Loucy (cell line): ENCODE measurements around the gene TEAD1.
A peak's percentile ranks its signal among the peaks of the same experiment; 100 is the strongest.

ENCODE experiments used
- H2AFZ ChIP-seq: fragments of 200-600 bp; sonication (generic); 2 replicates; pipeline ENCODE4 v1.6.0; 2016; ENCODE audit warnings: antibody characterized with exemption, mild to moderate bottlenecking, low read length, moderate library complexity
- H3F3A ChIP-seq: fragments of 200-600 bp; 2 replicates; pipeline ENCODE4 v1.6.0; 2016; ENCODE audit warnings: antibody characterized with exemption, low read depth, mild to moderate bottlenecking
- H3K27me3 ChIP-seq: fragments of 200-600 bp; sonication (generic); 2 replicates; pipeline ENCODE4 v1.6.1; 2014; ENCODE audit warnings: low read length, mild to moderate bottlenecking; ENCODE audit not compliant: insufficient read depth, poor library complexity, severe bottlenecking
- H3K36me3 ChIP-seq: fragments of 200-600 bp; sonication (generic); 2 replicates; pipeline ENCODE4 v1.6.1; 2016; ENCODE audit warnings: low read length; ENCODE audit not compliant: insufficient read depth
- H3K4me1 ChIP-seq: fragments of 200-600 bp; sonication (generic); 2 replicates; pipeline ENCODE4 v1.5.1; 2014; ENCODE audit warnings: low read length, mild to moderate bottlenecking; ENCODE audit not compliant: insufficient read depth, poor library complexity, severe bottlenecking
- H3K4me2 ChIP-seq: fragments of 200-600 bp; sonication (generic); 2 replicates; pipeline ENCODE4 v1.6.0; 2014; ENCODE audit warnings: antibody characterized with exemption, low read length, low read depth, mild to moderate bottlenecking; ENCODE audit not compliant: poor library complexity, severe bottlenecking
- H3K4me3 ChIP-seq: fragments of 200-600 bp; sonication (generic); 2 replicates; pipeline ENCODE4 v1.5.1; 2014; ENCODE audit warnings: low read length, mild to moderate bottlenecking, mixed read lengths; ENCODE audit not compliant: poor library complexity, severe bottlenecking
- H3K79me2 ChIP-seq: fragments of 200-600 bp; sonication (generic); 2 replicates; pipeline ENCODE4 v1.6.1; 2014; ENCODE audit warnings: low read length; ENCODE audit not compliant: insufficient read depth
- H3K9ac ChIP-seq: fragments of 200-600 bp; sonication (generic); 2 replicates; pipeline ENCODE4 v1.6.0; 2014; ENCODE audit warnings: mild to moderate bottlenecking, low read depth, low read length, moderate library complexity; ENCODE audit not compliant: poor library complexity, severe bottlenecking
- H3K9me2 ChIP-seq: fragments of 200-600 bp; sonication (generic); replicated peaks from 2 replicates; pipeline ENCODE4 v1.6.1; 2016; ENCODE audit warnings: low read depth, low read length, mixed read lengths
- H3K9me3 ChIP-seq: fragments of 200-600 bp; sonication (generic); 2 replicates; pipeline ENCODE4 v1.6.1; 2014; ENCODE audit warnings: mild to moderate bottlenecking, antibody characterized with exemption, low read length, low read depth; ENCODE audit not compliant: insufficient read depth
- H4K20me1 ChIP-seq: fragments of 200-600 bp; sonication (generic); 2 replicates; pipeline ENCODE4 v1.6.0; 2014; ENCODE audit warnings: antibody characterized with exemption, low read length, mild to moderate bottlenecking; ENCODE audit not compliant: insufficient read depth, poor library complexity, severe bottlenecking
- EZH2phosphoT487 ChIP-seq: fragments of 200-600 bp; IDR thresholded peaks from 2 replicates; pipeline ENCODE4 v1.6.1; 2018; ENCODE audit warnings: antibody characterized with exemption, mild to moderate bottlenecking, moderate library complexity, borderline replicate concordance
- TF ChIP-seq, protein P1 (sequence below): fragments of 200-600 bp; sonication (generic); conservative IDR thresholded peaks from 2 replicates; pipeline ENCODE4 v1.5.1; 2014; ENCODE audit warnings: mild to moderate bottlenecking, antibody characterized with exemption, low read length

The TEAD1 gene

DNA sequence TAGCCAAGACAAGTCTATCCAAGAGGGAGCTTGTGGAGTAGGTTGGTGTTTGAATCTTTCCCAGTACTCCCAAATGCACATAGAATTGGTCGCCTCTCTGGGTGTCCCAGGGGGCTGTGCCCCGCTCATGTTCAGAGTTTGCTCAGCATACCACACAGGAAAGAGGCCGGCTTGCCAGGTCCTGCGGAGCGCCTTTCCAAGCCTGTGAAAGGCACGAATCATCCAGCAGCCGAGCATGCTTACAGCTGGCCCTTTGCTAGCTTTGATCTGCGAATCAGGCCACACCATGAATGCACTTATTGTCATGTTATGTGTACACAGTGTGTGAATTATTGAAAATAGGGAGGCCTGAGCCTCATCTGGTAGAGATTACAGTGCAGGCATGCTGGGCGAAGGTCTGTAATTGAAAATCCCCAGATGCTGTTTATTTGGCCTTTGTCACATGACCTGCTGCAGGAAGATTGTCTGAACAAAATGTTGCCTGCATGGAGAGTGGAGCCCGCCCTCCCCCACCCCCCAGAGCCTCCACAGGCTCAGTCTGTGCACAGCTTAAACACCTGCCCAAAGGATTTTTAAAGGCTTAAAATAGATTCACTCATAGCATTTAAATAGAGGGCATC is 171.6 kb downstream of the TEAD1 start:
- H3K4me1 ChIP-seq = peaks cover 28% of the 10 kb centered on the region
- no peaks in the 10 kb centered on the region for H4K20me1 ChIP-seq
- TF ChIP-seq, protein P1, sequence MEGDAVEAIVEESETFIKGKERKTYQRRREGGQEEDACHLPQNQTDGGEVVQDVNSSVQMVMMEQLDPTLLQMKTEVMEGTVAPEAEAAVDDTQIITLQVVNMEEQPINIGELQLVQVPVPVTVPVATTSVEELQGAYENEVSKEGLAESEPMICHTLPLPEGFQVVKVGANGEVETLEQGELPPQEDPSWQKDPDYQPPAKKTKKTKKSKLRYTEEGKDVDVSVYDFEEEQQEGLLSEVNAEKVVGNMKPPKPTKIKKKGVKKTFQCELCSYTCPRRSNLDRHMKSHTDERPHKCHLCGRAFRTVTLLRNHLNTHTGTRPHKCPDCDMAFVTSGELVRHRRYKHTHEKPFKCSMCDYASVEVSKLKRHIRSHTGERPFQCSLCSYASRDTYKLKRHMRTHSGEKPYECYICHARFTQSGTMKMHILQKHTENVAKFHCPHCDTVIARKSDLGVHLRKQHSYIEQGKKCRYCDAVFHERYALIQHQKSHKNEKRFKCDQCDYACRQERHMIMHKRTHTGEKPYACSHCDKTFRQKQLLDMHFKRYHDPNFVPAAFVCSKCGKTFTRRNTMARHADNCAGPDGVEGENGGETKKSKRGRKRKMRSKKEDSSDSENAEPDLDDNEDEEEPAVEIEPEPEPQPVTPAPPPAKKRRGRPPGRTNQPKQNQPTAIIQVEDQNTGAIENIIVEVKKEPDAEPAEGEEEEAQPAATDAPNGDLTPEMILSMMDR = no peak
- no peak for TF ChIP-seq EZH2phosphoT487
- H3F3A ChIP-seq = no peaks in the 10 kb centered on the region
- H3K4me2 ChIP-seq = no peak overlapping the region
- no peaks in the 10 kb centered on the region for H3K36me3 ChIP-seq
- no peaks in the 10 kb centered on the region for H3K9me2 ChIP-seq
- H3K9ac ChIP-seq = no peak overlapping the region
- no peaks in the 10 kb centered on the region for H3K79me2 ChIP-seq
- H3K9me3 ChIP-seq = no peaks in the 10 kb centered on the region
- H3K4me3 ChIP-seq = no peak overlapping the region
- H2AFZ ChIP-seq = no peak overlapping the region
- no peaks in the 10 kb centered on the region for H3K27me3 ChIP-seq

DNA sequence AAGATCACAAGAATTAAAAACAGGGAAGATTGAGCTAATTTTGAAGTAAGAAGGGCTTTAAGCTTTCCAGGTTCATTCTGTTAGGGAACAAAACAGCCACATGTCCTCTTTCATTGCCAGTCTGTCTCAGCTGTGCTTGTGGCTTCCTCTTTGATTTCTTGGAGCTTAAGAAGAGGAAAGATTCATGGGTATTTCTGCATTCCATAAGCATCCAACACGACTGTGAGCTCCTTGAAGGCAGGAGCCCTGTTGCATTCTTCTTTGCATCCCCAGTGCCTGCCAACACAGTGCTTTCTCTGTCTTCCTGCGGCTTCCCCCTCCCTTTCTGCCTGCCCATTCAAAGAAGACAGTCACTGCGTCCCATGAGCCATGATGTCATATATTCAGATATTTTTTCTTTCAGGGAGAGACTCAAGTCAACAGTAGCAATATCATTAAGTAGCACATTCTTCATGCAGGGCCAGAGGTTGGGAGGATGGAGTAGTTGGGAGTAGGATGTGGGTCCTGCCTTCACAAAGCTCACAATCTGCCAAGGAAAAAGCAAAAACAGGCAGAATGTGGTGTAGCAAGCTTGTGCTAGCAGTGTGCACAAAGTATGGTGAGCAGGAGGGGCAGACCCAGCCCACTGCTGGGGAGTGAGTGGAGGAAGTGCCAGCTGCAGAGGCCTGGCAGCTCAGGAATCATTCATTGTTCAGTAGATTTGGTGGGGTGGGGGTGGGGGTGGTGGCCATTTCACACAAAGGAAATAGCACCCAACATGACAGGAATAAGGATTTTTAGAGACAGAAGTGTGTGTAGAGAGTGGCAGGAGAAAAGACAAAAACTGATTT is 172.8 kb downstream of the TEAD1 start:
- H3F3A ChIP-seq = no peaks in the 10 kb centered on the region
- no peaks in the 10 kb centered on the region for H4K20me1 ChIP-seq
- no peak overlapping the region for H3K4me2 ChIP-seq
- H3K9me2 ChIP-seq = no peaks in the 10 kb centered on the region
- peaks cover 32% of the 10 kb centered on the region for H3K4me1 ChIP-seq
- H2AFZ ChIP-seq = peak overlapping the region; percentile 15; the same call in 1 of the 2 replicates
- no peak for TF ChIP-seq EZH2phosphoT487
- TF ChIP-seq, protein P1 = no peak
- H3K9me3 ChIP-seq = no peaks in the 10 kb centered on the region
- no peak overlapping the region for H3K4me3 ChIP-seq
- no peaks in the 10 kb centered on the region for H3K36me3 ChIP-seq
- no peak overlapping the region for H3K9ac ChIP-seq
- H3K27me3 ChIP-seq = no peaks in the 10 kb centered on the region
- H3K79me2 ChIP-seq = no peaks in the 10 kb centered on the region

DNA sequence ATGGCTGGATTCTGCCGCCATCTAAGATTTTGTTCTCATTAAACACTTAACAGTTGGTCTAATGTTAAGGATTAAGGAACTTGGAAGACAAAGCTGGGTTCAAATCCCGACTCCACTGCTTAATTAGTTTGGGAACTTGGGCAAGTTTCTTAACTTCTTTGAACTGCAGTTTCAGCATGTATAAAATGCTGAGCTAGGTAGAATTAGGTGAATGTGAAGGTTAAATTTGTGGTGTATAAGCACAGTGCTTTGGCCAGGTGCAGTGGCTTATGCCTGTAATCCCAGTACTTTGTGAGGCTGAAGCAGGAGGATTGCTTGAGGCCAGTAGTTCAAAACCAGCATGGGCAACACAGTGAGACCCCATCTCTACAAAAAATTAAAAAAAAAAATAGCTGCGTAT is 174.2 kb downstream of the TEAD1 start:
- Histone ChIP-seq H4K20me1 (no peaks in the 10 kb centered on the region), H3K9me3 (no peaks in the 10 kb centered on the region), H3K36me3 (no peaks in the 10 kb centered on the region), H3K27me3 (no peaks in the 10 kb centered on the region), H3K9ac (no peak overlapping the region), H3F3A (no peaks in the 10 kb centered on the region), H3K4me3 (no peak overlapping the region), H2AFZ (no peak overlapping the region), H3K4me1 (peaks cover 18% of the 10 kb centered on the region), H3K79me2 (no peaks in the 10 kb centered on the region), H3K4me2 (no peak overlapping the region), H3K9me2 (no peaks in the 10 kb centered on the region)
- TF ChIP-seq EZH2phosphoT487 = no peak
- TF ChIP-seq, protein P1 = no peak
